ENCODE results near the gene PTPRH.

PTPRH gene

GRCh38 chr19:55231391-55232285 is 22.3 kb upstream of the PTPRH start:
- no peaks in the 10 kb centered on the region for H3K27me3 ChIP-seq (ENCODE audit: control insufficient read depth, insufficient read depth, low read length, poor library complexity, severe bottlenecking)
- peaks cover 17% of the 10 kb centered on the region for H3K36me3 ChIP-seq (ENCODE audit: control insufficient read depth, insufficient read depth, low read length)
- H3K4me1 ChIP-seq (ENCODE audit: control insufficient read depth, insufficient read depth, low read length) = no peaks in the 10 kb centered on the region
- H3K4me3 ChIP-seq (ENCODE audit: insufficient read depth, low read depth, low read length) = no peak overlapping the region
- H3K9me3 ChIP-seq (ENCODE audit: control insufficient read depth, low read length) = no peaks in the 10 kb centered on the region
- no peak overlapping the region for H3K27ac ChIP-seq (ENCODE audit: insufficient read depth, low read depth, low read length, poor library complexity, severe bottlenecking)
- 94 to 95% methylated on average over 30 of the region's 30 CpGs for WGBS, 2 experiments

- Histone ChIP-seq H3K9me3 (ENCODE audit: control insufficient read depth, low read length) (no peaks in the 10 kb centered on the region), H3K36me3 (ENCODE audit: control insufficient read depth, insufficient read depth, low read length) (peaks cover 9% of the 10 kb centered on the region), H3K4me3 (ENCODE audit: insufficient read depth, low read depth, low read length) (no peak overlapping the region), H3K27ac (ENCODE audit: insufficient read depth, low read depth, low read length, poor library complexity, severe bottlenecking) (no peak overlapping the region), H3K27me3 (ENCODE audit: control insufficient read depth, insufficient read depth, low read length, poor library complexity, severe bottlenecking) (no peaks in the 10 kb centered on the region), H3K4me1 (ENCODE audit: control insufficient read depth, insufficient read depth, low read length) (no peaks in the 10 kb centered on the region)
- 96% methylated on average over 12 to 13 of the region's 13 CpGs for WGBS, 2 experiments
Measured at GRCh38 chr19:55230780-55231179, 21.5 kb upstream of the PTPRH start.

GRCh38 chr19:55230329-55230728 is 21.0 kb upstream of the PTPRH start:
- no peaks in the 10 kb centered on the region for H3K4me1 ChIP-seq (ENCODE audit: control insufficient read depth, insufficient read depth, low read length)
- H3K27me3 ChIP-seq (ENCODE audit: control insufficient read depth, insufficient read depth, low read length, poor library complexity, severe bottlenecking) = no peaks in the 10 kb centered on the region
- no peaks in the 10 kb centered on the region for H3K9me3 ChIP-seq (ENCODE audit: control insufficient read depth, low read length)
- no peak overlapping the region for H3K27ac ChIP-seq (ENCODE audit: insufficient read depth, low read depth, low read length, poor library complexity, severe bottlenecking)
- peaks cover 8% of the 10 kb centered on the region for H3K36me3 ChIP-seq (ENCODE audit: control insufficient read depth, insufficient read depth, low read length)
- no peak overlapping the region for H3K4me3 ChIP-seq (ENCODE audit: insufficient read depth, low read depth, low read length)
- WGBS, 2 experiments = 88 to 90% methylated on average over 13 of the region's 13 CpGs

GRCh38 chr19:55229789-55230182 is 20.5 kb upstream of the PTPRH start:
- Histone ChIP-seq H3K4me1 (ENCODE audit: control insufficient read depth, insufficient read depth, low read length) (no peaks in the 10 kb centered on the region), H3K36me3 (ENCODE audit: control insufficient read depth, insufficient read depth, low read length) (peaks cover 8% of the 10 kb centered on the region), H3K4me3 (ENCODE audit: insufficient read depth, low read depth, low read length) (no peak overlapping the region), H3K27ac (ENCODE audit: insufficient read depth, low read depth, low read length, poor library complexity, severe bottlenecking) (no peak overlapping the region), H3K9me3 (ENCODE audit: control insufficient read depth, low read length) (no peaks in the 10 kb centered on the region), H3K27me3 (ENCODE audit: control insufficient read depth, insufficient read depth, low read length, poor library complexity, severe bottlenecking) (no peaks in the 10 kb centered on the region)
- WGBS, 2 experiments = 91 to 93% methylated on average over 17 of the region's 17 CpGs

GRCh38 chr19:55229145-55229788 is 20.0 kb upstream of the PTPRH start:
- H3K27ac ChIP-seq (ENCODE audit: insufficient read depth, low read depth, low read length, poor library complexity, severe bottlenecking) = no peak overlapping the region
- peaks cover 8% of the 10 kb centered on the region for H3K36me3 ChIP-seq (ENCODE audit: control insufficient read depth, insufficient read depth, low read length)
- H3K27me3 ChIP-seq (ENCODE audit: control insufficient read depth, insufficient read depth, low read length, poor library complexity, severe bottlenecking) = no peaks in the 10 kb centered on the region
- no peak overlapping the region for H3K4me3 ChIP-seq (ENCODE audit: insufficient read depth, low read depth, low read length)
- 93 to 95% methylated on average over 18 of the region's 18 CpGs for WGBS, 2 experiments
- H3K9me3 ChIP-seq (ENCODE audit: control insufficient read depth, low read length) = no peaks in the 10 kb centered on the region
- H3K4me1 ChIP-seq (ENCODE audit: control insufficient read depth, insufficient read depth, low read length) = no peaks in the 10 kb centered on the region

GRCh38 chr19:55228403-55229031 is 19.2 kb upstream of the PTPRH start, which contains the start of gene TMEM86B:
TSS of gene TMEM86B (minus strand) at chr19:55228763. CDS start at chr19:55228741, 22 bp downstream.
- H3K27me3 ChIP-seq (ENCODE audit: control insufficient read depth, insufficient read depth, low read length, poor library complexity, severe bottlenecking) = no peaks in the 10 kb centered on the region
- H3K36me3 ChIP-seq (ENCODE audit: control insufficient read depth, insufficient read depth, low read length) = peaks cover 8% of the 10 kb centered on the region
- no peak within 1 kb of the TSS for H3K4me3 ChIP-seq (ENCODE audit: insufficient read depth, low read depth, low read length)
- no peaks in the 10 kb centered on the region for H3K4me1 ChIP-seq (ENCODE audit: control insufficient read depth, insufficient read depth, low read length)
- H3K27ac ChIP-seq (ENCODE audit: insufficient read depth, low read depth, low read length, poor library complexity, severe bottlenecking) = no peak within 1 kb of the TSS
- WGBS, 2 experiments = 94 to 95% methylated on average over 12 of the region's 12 CpGs
- no peaks in the 10 kb centered on the region for H3K9me3 ChIP-seq (ENCODE audit: control insufficient read depth, low read length)

GRCh38 chr19:55228015-55228391 is 18.7 kb upstream of the PTPRH start:
- no peaks in the 10 kb centered on the region for H3K4me1 ChIP-seq (ENCODE audit: control insufficient read depth, insufficient read depth, low read length)
- H3K4me3 ChIP-seq (ENCODE audit: insufficient read depth, low read depth, low read length) = no peak overlapping the region
- WGBS, 2 experiments = 86% methylated on average over 17 of the region's 17 CpGs
- H3K36me3 ChIP-seq (ENCODE audit: control insufficient read depth, insufficient read depth, low read length) = peaks cover 8% of the 10 kb centered on the region
- H3K27me3 ChIP-seq (ENCODE audit: control insufficient read depth, insufficient read depth, low read length, poor library complexity, severe bottlenecking) = no peaks in the 10 kb centered on the region
- H3K9me3 ChIP-seq (ENCODE audit: control insufficient read depth, low read length) = no peaks in the 10 kb centered on the region
- H3K27ac ChIP-seq (ENCODE audit: insufficient read depth, low read depth, low read length, poor library complexity, severe bottlenecking) = no peak overlapping the region

- H3K36me3 ChIP-seq (ENCODE audit: control insufficient read depth, insufficient read depth, low read length) = peaks cover 8% of the 10 kb centered on the region
- H3K27ac ChIP-seq (ENCODE audit: insufficient read depth, low read depth, low read length, poor library complexity, severe bottlenecking) = no peak overlapping the region
- H3K4me3 ChIP-seq (ENCODE audit: insufficient read depth, low read depth, low read length) = no peak overlapping the region
- no peaks in the 10 kb centered on the region for H3K9me3 ChIP-seq (ENCODE audit: control insufficient read depth, low read length)
- no peaks in the 10 kb centered on the region for H3K4me1 ChIP-seq (ENCODE audit: control insufficient read depth, insufficient read depth, low read length)
- 94 to 95% methylated on average over 25 of the region's 25 CpGs for WGBS, 2 experiments
- H3K27me3 ChIP-seq (ENCODE audit: control insufficient read depth, insufficient read depth, low read length, poor library complexity, severe bottlenecking) = no peaks in the 10 kb centered on the region
Measured at GRCh38 chr19:55227241-55228014, 18.1 kb upstream of the PTPRH start.

GRCh38 chr19:55226788-55227187 is 17.5 kb upstream of the PTPRH start:
- no peaks in the 10 kb centered on the region for H3K4me1 ChIP-seq (ENCODE audit: control insufficient read depth, insufficient read depth, low read length)
- H3K27ac ChIP-seq (ENCODE audit: insufficient read depth, low read depth, low read length, poor library complexity, severe bottlenecking) = no peak overlapping the region
- WGBS, 2 experiments = 88 to 90% methylated on average over 18 of the region's 18 CpGs
- H3K9me3 ChIP-seq (ENCODE audit: control insufficient read depth, low read length) = no peaks in the 10 kb centered on the region
- H3K27me3 ChIP-seq (ENCODE audit: control insufficient read depth, insufficient read depth, low read length, poor library complexity, severe bottlenecking) = no peaks in the 10 kb centered on the region
- H3K36me3 ChIP-seq (ENCODE audit: control insufficient read depth, insufficient read depth, low read length) = peaks cover 7% of the 10 kb centered on the region
- no peak overlapping the region for H3K4me3 ChIP-seq (ENCODE audit: insufficient read depth, low read depth, low read length)
